Retinal pigment epithelial cell (primary cell): ENCODE results near the gene NRP2.

Experiments
- DNase-seq: peaks from one replicate; pipeline ENCODE4 v3.0.0-alpha.2; 2010; ENCODE audit warnings: low read depth
- H3K4me3 ChIP-seq: 2 replicates; pipeline ENCODE4 v1.5.1; 2011; ENCODE audit warnings: mild to moderate bottlenecking, low read length, control low read depth, moderate library complexity
- CTCF ChIP-seq: conservative IDR thresholded peaks from 2 replicates; pipeline ENCODE4 v1.5.1; 2011; ENCODE audit warnings: low read depth, low read length, control low read depth, inconsistent platforms

The NRP2 gene

GRCh38 chr2:205769879-205770278 is 87.6 kb downstream of the NRP2 start:
- H3K4me3 ChIP-seq: no peak overlapping the region
- no peak for TF ChIP-seq CTCF
- DNase-seq: no peak

GRCh38 chr2:205770577-205770976 is 88.3 kb downstream of the NRP2 start:
- no peak overlapping the region for H3K4me3 ChIP-seq
- TF ChIP-seq CTCF: no peak
- DNase-seq: no peak

GRCh38 chr2:205771031-205771430 is 88.7 kb downstream of the NRP2 start:
- no peak for TF ChIP-seq CTCF

GRCh38 chr2:205771666-205772065 is 89.4 kb downstream of the NRP2 start:
- no peak for TF ChIP-seq CTCF
- DNase-seq: no peak
- no peak overlapping the region for H3K4me3 ChIP-seq

More at GRCh38 chr2:205771031-205771430, 88.7 kb downstream of the NRP2 start:
- no peak for DNase-seq
- no peak overlapping the region for H3K4me3 ChIP-seq

- no peak for TF ChIP-seq CTCF
- no peak overlapping the region for H3K4me3 ChIP-seq
- DNase-seq: no peak
Measured at GRCh38 chr2:205772983-205773382, 90.7 kb downstream of the NRP2 start.

- no peak overlapping the region for H3K4me3 ChIP-seq
- TF ChIP-seq CTCF: no peak
- DNase-seq: no peak
Measured at GRCh38 chr2:205773989-205774388, 91.7 kb downstream of the NRP2 start.

- DNase-seq: peak; percentile 89
Measured at GRCh38 chr2:205775097-205775877, 93.0 kb downstream of the NRP2 start.

More at GRCh38 chr2:205775097-205775877, 93.0 kb downstream of the NRP2 start:
- H3K4me3 ChIP-seq: no peak overlapping the region
- TF ChIP-seq CTCF: no peak
